Choroid plexus epithelial cell (primary cell): ENCODE measurements around the gene INO80E.

Source experiments
- DNase-seq: peaks from one replicate; pipeline ENCODE4 v3.0.0-alpha.2; 2010; ENCODE audit warnings: low read depth
- H3K4me3 ChIP-seq: 2 replicates; pipeline ENCODE4 v1.5.1; 2011; ENCODE audit warnings: low read depth, mild to moderate bottlenecking, control low read depth, low read length, moderate library complexity
- CTCF ChIP-seq: conservative IDR thresholded peaks from 2 replicates; pipeline ENCODE4 v1.5.1; 2011; ENCODE audit warnings: low read depth, mild to moderate bottlenecking, control low read depth, inconsistent platforms, low read length, moderate library complexity

The INO80E gene

GRCh38 chr16:29961127-29961478 lies 34.9 kb upstream of the INO80E start:
- no peak for DNase-seq
- TF ChIP-seq CTCF: no peak

GRCh38 chr16:29961479-29962343 lies 34.3 kb upstream of the INO80E start, which contains the start of gene TMEM219:
TMEM219 (plus strand) TSS chr16:29962079; CDS start chr16:29963144, 1,065 bp downstream.
- peak; percentile 82 for DNase-seq
- peak; percentile 41 for TF ChIP-seq CTCF
- peak within 1 kb of the TSS; percentile 78 for H3K4me3 ChIP-seq

More at GRCh38 chr16:29961127-29961478, 34.9 kb upstream of the INO80E start:
- peak overlapping the region; percentile 78 for H3K4me3 ChIP-seq

- peak; percentile 65 for DNase-seq
- no peak for TF ChIP-seq CTCF
Measured at GRCh38 chr16:29962344-29962994, 33.6 kb upstream of the INO80E start.

GRCh38 chr16:29963021-29963743 lies 32.9 kb upstream of the INO80E start:
- H3K4me3 ChIP-seq: peak overlapping the region; percentile 78
- TF ChIP-seq CTCF: no peak
- no peak for DNase-seq

More at GRCh38 chr16:29962344-29962994, 33.6 kb upstream of the INO80E start:
- H3K4me3 ChIP-seq: peak overlapping the region; percentile 78

- no peak for DNase-seq
- no peak overlapping the region for H3K4me3 ChIP-seq
- no peak for TF ChIP-seq CTCF
Measured at GRCh38 chr16:29968205-29968604, 27.8 kb upstream of the INO80E start.

- TF ChIP-seq CTCF: no peak
- no peak for DNase-seq
- H3K4me3 ChIP-seq: no peak overlapping the region
Measured at GRCh38 chr16:29971304-29971703, 24.7 kb upstream of the INO80E start.
